ENCODE data around the gene DHRS9.
A peak's percentile ranks its signal among the peaks of the same experiment; 100 is the strongest.
"Not testable (repeated sequence)": the region's sequence is repeated elsewhere in the genome, so short reads cannot be mapped to it uniquely, and the experiment has no call there.

The DHRS9 gene

DNA sequence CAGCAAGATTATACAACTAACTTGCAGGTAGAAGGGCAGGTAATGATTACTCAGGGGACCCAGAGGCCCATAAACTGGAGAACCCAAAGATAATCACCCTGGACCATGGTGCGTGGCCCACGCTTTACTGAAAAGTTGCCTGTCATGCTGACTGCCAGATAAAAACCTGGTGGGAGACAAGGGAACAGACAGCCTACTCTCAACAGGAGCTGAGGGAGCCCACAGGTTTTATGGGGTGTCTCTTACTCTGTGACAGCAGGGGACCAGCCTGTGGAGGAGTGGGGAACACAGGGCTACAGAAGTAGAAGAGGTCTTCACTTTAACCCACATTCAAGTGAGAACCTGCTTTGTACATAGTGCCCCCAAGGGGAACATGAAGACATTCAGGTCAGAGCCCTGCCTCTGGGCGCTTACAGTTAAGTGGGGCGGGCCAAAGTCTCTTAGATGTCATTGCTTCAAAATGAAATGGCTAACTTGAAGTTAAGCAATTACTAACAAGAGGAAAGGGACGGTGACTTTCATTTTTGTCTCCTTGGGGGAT is 60.4 kb downstream of the DHRS9 start:
- no peak for DNase-seq (ENCODE audit: extremely low read depth, insufficient read length)
- H3K36me3 ChIP-seq (ENCODE audit: control insufficient read depth, insufficient read depth, low read length), result no peaks in the 10 kb centered on the region
- H3K4me3 ChIP-seq (replicated peaks; ENCODE audit: low read depth, low read length), result no peak overlapping the region
- TF ChIP-seq, protein P1, sequence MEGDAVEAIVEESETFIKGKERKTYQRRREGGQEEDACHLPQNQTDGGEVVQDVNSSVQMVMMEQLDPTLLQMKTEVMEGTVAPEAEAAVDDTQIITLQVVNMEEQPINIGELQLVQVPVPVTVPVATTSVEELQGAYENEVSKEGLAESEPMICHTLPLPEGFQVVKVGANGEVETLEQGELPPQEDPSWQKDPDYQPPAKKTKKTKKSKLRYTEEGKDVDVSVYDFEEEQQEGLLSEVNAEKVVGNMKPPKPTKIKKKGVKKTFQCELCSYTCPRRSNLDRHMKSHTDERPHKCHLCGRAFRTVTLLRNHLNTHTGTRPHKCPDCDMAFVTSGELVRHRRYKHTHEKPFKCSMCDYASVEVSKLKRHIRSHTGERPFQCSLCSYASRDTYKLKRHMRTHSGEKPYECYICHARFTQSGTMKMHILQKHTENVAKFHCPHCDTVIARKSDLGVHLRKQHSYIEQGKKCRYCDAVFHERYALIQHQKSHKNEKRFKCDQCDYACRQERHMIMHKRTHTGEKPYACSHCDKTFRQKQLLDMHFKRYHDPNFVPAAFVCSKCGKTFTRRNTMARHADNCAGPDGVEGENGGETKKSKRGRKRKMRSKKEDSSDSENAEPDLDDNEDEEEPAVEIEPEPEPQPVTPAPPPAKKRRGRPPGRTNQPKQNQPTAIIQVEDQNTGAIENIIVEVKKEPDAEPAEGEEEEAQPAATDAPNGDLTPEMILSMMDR (IDR thresholded peaks at IDR 0.05; ENCODE audit: insufficient read depth, low read length, poor library complexity, severe bottlenecking), result no peak
- no peaks in the 10 kb centered on the region for H3K27me3 ChIP-seq (replicated peaks; ENCODE audit: control insufficient read depth, insufficient read depth, low read length)

DNA sequence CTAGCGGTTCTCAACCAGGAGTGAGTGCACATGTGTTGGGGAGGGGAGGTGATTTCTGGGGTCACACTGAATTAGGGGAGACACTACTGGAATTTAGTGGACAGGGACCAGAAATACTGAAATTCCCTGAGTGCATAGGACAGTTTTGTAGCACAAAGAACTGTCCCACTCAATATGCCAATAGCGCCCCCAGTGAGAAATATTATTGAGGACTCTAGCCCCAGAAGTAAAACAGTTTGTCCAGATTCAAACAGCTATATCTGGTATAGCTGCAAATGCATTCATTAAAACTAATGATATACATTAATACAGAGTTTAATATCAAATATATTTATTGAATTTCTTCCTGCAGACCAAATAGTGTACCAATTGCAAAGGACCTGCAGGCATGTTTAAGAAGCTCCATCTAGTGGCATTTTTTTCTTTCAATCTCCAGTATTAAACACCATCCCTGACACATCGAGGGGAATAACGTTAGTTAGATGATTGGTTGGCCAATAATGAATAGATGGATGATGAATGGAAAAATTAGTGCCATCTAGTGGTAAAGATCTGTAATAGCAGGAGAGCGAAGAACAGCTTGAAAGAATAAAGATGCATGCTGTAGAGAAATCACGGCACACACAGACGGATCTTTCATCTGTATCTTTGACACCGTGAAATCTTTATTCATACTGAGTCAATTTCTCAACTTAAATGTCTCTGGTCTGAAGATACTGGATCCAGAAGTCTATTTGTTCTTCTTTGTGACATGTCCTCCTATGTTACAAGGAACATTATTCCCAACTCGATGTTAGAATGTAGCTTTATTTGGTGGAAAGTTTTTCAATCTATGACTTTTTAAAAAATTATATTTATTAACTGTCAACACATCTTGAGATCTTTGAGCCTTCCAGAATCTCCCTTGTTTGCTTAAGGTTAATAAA is 62.5 kb downstream of the DHRS9 start:
- H3K4me3 ChIP-seq (replicated peaks; ENCODE audit: low read depth, low read length), result no peak overlapping the region
- no peak for DNase-seq (ENCODE audit: extremely low read depth, insufficient read length)
- TF ChIP-seq, protein P1 (IDR thresholded peaks at IDR 0.05; ENCODE audit: insufficient read depth, low read length, poor library complexity, severe bottlenecking), result peak; percentile 56
- no peaks in the 10 kb centered on the region for H3K36me3 ChIP-seq (ENCODE audit: control insufficient read depth, insufficient read depth, low read length)
- H3K27me3 ChIP-seq (replicated peaks; ENCODE audit: control insufficient read depth, insufficient read depth, low read length), result no peaks in the 10 kb centered on the region

DNA sequence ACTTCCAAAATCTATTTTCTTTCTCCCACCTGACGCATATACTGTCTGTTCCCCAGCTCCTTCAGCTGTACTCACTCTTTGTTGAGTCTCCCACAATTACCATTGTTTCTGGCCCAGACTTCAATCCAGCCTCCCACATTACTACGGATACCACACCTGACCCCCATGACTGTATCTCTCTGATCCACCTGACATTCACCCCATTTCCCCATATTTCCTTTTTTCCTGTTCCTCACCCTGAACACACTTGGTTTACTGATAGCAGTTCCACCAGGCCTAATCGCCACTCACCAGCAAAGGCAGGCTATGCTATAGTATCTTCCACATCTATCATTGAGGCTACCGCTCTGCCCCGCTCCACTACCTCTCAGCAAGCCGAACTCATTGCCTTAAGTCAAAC is 64.9 kb downstream of the DHRS9 start:
- not testable (repeated sequence) for DNase-seq (ENCODE audit: extremely low read depth, insufficient read length); H3K4me3 ChIP-seq (replicated peaks; ENCODE audit: low read depth, low read length); H3K27me3 ChIP-seq (replicated peaks; ENCODE audit: control insufficient read depth, insufficient read depth, low read length); H3K36me3 ChIP-seq (ENCODE audit: control insufficient read depth, insufficient read depth, low read length)

DNA sequence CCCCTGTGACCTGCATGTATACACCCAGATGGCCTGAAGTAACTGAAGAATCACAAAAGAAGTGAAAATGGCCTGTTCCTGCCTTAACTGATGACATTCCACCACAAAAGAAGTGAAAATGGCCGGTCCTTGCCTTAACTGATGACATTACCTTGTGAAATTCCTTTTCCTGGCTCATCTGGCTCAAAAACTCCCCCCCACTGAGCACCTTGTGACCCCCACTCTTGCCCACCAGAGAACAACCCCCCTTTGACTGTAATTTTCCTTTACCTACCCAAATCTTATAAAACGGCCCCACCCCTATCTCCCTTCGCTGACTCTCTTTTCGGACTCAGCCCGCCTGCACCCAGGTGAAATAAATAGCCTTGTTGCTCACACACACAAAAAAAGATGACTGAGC is 67.1 kb downstream of the DHRS9 start:
- H3K36me3 ChIP-seq (ENCODE audit: control insufficient read depth, insufficient read depth, low read length); H3K27me3 ChIP-seq (replicated peaks; ENCODE audit: control insufficient read depth, insufficient read depth, low read length); H3K4me3 ChIP-seq (replicated peaks; ENCODE audit: low read depth, low read length); DNase-seq (ENCODE audit: extremely low read depth, insufficient read length): not testable (repeated sequence)

DNA sequence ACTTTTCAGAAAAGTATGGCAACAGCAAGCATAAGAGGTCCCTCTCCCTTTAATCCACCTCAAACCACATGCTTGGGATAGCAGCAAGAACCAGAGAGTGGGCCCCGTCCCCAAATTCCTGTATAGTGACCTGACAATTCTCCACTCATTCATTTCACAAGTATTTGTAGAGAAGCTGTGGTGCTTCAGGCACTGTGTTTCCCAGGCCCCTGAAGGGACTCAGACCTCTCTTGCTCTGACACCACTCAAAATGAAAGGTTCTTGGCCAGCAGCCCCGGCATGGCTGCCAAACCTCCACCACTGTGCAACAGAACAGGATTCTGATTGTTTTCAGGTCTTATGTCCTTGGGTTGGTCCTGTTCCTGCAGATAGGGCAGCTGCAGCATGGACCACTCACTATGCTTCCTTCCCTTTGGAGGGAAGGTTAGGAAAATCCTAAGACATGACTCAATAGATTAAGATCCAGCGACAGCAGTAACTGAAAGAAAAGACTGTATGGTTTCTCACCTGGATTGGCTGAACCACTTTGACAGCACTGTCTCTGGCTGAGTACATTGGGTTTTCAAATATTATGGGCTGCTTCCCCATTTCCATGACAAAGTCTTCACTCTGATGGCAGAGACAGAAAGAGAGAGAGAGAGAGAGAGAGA is 67.6 kb downstream of the DHRS9 start:
- no peak for DNase-seq (ENCODE audit: extremely low read depth, insufficient read length)
- Histone ChIP-seq H3K36me3 (ENCODE audit: control insufficient read depth, insufficient read depth, low read length) (no peaks in the 10 kb centered on the region), H3K4me3 (replicated peaks; ENCODE audit: low read depth, low read length) (no peak overlapping the region), H3K27me3 (replicated peaks; ENCODE audit: control insufficient read depth, insufficient read depth, low read length) (no peaks in the 10 kb centered on the region)
- TF ChIP-seq, protein P1 (IDR thresholded peaks at IDR 0.05; ENCODE audit: insufficient read depth, low read length, poor library complexity, severe bottlenecking), result no peak

DNA sequence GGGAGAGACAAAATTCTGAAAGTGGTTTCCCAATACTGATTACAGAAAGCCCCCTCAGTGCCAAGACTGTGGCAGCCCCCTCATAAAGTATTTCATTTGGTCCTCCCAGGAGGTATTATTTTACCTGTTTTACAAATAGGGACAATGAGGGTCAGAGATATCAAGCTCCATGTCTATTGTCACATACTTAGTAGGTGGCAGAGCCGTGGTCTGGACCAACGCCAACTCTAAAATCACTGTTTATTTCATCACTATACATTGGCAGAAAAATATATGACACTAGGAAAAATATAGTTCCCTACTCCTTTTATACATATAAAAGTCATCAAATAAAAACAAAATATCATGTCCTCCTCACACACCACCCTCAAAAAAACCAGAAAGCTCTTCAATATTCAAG is 68.6 kb downstream of the DHRS9 start:
- TF ChIP-seq, protein P1 (IDR thresholded peaks at IDR 0.05; ENCODE audit: insufficient read depth, low read length, poor library complexity, severe bottlenecking), result no peak
- Histone ChIP-seq H3K27me3 (replicated peaks; ENCODE audit: control insufficient read depth, insufficient read depth, low read length) (no peaks in the 10 kb centered on the region), H3K36me3 (ENCODE audit: control insufficient read depth, insufficient read depth, low read length) (no peaks in the 10 kb centered on the region), H3K4me3 (replicated peaks; ENCODE audit: low read depth, low read length) (no peak overlapping the region)
- DNase-seq (ENCODE audit: extremely low read depth, insufficient read length), result no peak

All from GM06990 (cell line).